GM12801 (cell line): ENCODE data around the gene SCMH1.

Experiments
- TF ChIP-seq, protein P1 (sequence below): IDR thresholded peaks from one replicate; pipeline ENCODE4 v1.5.1; 2011; ENCODE audit warnings: control low read depth; ENCODE audit not compliant: insufficient read length; ENCODE audit errors: extremely low read depth

Gene SCMH1

DNA sequence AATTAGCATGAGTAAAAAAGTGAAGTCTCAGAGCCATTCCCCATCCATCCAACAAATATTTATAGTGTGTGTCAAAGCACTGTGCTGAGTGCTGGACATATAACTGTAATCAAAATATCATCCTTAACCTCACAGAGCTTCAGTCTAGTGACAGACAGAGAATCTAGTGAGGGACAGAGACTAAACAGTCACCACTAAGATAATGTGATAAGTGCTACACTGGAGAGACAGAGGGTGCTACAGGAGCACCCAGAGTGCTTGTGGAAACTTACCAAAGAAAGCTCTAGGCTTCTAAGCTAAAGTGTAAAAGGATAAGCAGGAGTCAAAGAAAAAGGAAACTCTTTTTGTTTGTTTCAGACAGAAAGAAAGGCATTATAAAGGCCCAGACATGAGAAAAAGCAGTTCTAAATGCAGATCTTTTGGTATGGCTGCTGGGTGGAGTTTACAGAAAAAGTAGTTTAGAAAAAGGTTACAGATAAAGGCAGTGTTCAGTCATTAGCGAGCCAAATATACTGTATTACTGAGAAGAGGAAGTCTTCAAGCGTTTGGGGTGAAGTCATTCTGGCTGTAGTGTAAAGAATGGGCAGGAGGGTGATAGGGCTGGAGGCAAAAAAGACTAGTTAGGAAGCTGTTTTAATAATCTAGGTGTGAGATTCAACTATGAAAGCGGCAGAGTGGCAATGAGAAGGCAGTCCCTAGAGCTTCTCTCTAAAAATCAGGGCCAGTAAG, 83.8 kb downstream of the SCMH1 start:
- TF ChIP-seq, protein P1, sequence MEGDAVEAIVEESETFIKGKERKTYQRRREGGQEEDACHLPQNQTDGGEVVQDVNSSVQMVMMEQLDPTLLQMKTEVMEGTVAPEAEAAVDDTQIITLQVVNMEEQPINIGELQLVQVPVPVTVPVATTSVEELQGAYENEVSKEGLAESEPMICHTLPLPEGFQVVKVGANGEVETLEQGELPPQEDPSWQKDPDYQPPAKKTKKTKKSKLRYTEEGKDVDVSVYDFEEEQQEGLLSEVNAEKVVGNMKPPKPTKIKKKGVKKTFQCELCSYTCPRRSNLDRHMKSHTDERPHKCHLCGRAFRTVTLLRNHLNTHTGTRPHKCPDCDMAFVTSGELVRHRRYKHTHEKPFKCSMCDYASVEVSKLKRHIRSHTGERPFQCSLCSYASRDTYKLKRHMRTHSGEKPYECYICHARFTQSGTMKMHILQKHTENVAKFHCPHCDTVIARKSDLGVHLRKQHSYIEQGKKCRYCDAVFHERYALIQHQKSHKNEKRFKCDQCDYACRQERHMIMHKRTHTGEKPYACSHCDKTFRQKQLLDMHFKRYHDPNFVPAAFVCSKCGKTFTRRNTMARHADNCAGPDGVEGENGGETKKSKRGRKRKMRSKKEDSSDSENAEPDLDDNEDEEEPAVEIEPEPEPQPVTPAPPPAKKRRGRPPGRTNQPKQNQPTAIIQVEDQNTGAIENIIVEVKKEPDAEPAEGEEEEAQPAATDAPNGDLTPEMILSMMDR = no peak

DNA sequence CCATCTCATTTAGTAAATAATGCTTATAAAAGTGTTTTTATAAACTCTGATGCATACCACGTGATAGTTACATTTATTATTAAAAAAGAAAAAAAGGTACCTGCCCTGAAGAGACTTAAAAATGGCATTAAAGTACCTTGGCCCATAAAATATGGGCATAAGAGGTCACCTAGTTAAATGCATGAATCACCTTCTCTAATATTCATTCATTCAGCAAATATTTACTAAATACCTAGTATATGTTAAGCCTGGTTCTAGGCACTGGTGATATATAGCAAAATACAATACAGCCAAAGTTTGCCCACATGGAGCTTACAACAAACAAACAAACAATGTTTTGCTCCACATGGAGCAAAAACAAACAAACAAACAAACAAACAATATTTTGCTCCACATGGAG, 87.0 kb downstream of the SCMH1 start:
- TF ChIP-seq, protein P1 = no peak

DNA sequence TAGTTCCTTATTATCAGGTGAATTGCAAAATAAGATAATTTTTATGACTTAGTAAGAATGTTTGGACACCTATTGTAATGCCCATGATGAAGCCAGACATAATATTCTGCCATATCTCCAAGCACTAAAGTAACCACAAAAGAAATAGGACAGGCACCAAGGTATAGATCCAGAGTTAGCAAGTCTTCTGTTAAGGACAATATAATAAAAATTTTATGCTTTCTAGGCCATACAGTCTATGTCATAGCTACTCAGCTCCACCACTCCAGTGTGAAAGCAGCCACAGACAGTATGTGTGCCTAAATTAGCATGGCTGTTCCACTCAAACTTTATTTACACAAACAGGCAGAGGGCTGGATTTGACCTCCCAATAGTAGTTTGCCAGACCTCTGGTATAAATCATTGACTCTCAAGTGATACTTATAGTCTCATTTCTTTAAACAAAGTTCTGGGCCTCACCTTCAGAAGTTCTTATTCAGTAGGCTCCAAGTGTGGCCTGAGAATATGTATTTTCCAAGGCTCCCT, 88.3 kb downstream of the SCMH1 start:
- TF ChIP-seq, protein P1 = no peak

DNA sequence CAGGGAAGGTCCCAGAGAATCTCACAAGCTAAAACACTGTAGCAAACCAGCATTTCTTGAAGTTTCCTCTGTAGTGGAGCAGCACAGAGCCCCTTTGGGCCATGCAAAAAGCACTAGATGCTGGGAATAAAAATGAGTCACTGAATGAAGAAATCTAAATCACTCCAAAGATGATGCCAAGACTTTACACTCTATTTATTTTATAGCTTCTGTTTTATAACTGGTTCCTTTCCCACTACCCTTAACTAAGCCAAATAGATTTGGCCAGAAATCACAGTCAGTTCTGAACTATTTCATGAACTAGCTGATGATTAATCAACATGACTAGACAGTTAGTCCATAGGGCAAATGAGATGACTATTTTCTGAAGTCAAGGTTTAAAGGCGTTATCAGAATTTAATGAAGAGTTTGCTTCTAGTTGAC, 89.5 kb downstream of the SCMH1 start:
- TF ChIP-seq, protein P1 = no peak

DNA sequence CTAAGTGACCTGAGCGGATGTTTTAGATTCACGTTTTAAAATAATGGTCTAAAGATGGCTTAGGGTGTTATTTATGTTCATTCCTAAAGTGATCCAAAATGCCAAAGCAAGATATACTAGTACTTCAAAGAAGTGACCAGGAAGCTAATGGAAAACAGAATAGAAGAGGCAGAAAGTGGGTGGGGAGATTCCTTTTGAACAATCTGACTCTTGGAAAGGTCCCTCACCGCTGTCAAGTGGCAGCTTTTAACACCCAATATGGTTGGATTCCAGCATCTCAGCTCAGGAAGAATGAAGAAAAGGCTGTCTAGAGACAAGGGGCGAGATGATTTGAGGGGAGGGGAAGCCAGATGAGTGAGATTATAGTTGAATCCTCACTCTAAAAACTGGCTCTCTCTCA, 90.3 kb downstream of the SCMH1 start:
- TF ChIP-seq, protein P1 = no peak

DNA sequence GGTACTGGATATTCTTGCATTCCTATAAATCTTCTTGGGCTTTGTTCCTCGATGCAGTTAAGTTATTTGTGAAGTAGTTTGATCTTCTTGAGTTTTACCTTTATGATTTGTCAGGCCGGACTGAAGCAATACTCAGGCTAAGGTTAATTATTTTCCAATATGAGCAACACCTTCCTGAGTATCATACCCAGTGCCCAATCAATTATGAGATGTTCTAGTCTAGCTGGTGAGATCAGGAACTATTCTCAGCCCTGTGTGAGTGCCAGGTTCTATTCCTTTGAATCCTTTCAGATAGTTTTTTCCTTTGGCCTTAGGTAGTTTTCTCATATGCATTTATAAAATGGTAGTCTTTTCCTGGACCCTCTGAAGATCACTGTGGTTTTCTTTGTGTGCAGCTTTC, 92.5 kb downstream of the SCMH1 start:
- TF ChIP-seq, protein P1 = no peak

DNA sequence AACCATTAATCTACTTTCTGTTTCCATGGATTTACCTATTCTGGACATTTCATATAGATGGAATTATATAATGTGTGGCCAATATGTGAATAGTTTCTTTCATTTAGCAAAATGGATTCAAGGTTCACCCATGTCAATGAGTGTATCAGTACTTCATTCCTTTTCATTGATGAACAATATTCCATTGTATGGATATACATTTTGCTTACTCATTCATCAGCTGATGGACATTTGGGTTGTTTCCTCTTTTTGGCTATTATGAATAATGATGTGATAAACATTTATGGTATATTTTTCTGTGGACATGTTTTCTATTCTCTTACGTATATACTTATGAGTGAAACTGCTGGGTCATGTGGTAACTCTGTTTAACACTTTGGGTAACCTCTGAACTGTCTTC, 97.8 kb downstream of the SCMH1 start:
- TF ChIP-seq, protein P1 = no peak
